Ishikawa (cell line): ENCODE measurements around the gene ZNF674.

Experiments used
- CEBPB ChIP-seq: IDR thresholded peaks from 2 replicates; pipeline ENCODE4 v1.6.1; 2012
- CREB1 ChIP-seq: IDR thresholded peaks from 2 replicates; pipeline ENCODE4 v1.6.1; 2012; ENCODE audit warnings: low read depth
- EGR1 ChIP-seq: IDR thresholded peaks from 2 replicates; pipeline ENCODE4 v1.6.1; 2012
- EP300 ChIP-seq: IDR thresholded peaks from 2 replicates; pipeline ENCODE4 v1.6.1; 2012; ENCODE audit warnings: borderline replicate concordance
- FOXM1 ChIP-seq: IDR thresholded peaks from 2 replicates; pipeline ENCODE4 v1.6.1; 2012; ENCODE audit warnings: low read depth, borderline replicate concordance
- NFIC ChIP-seq: IDR thresholded peaks from 2 replicates; pipeline ENCODE4 v1.6.1; 2012
- RAD21 ChIP-seq: IDR thresholded peaks from 2 replicates; pipeline ENCODE4 v1.6.1; 2012; ENCODE audit warnings: low read depth
- TAF1 ChIP-seq: IDR thresholded peaks from 2 replicates; pipeline ENCODE4 v1.6.1; 2012; ENCODE audit warnings: low read depth, mild to moderate bottlenecking
- TCF12 ChIP-seq: IDR thresholded peaks from 2 replicates; pipeline ENCODE4 v1.6.1; 2012; ENCODE audit warnings: low read depth
- TEAD4 ChIP-seq: IDR thresholded peaks from 2 replicates; pipeline ENCODE4 v1.6.1; 2012
- YY1 ChIP-seq: IDR thresholded peaks from 2 replicates; pipeline ENCODE4 v1.6.1; 2012; ENCODE audit warnings: low read depth
- ZBTB7A ChIP-seq: IDR thresholded peaks from 2 replicates; pipeline ENCODE4 v1.6.1; 2012; ENCODE audit warnings: low read depth
- TF ChIP-seq, protein P1 (sequence below): IDR thresholded peaks from 2 replicates; pipeline ENCODE4 v1.6.1; 2012
- TF ChIP-seq, protein P2 (sequence below): IDR thresholded peaks from 2 replicates; pipeline ENCODE4 v1.6.1; 2012
- TF ChIP-seq, protein P3 (sequence below): IDR thresholded peaks from 2 replicates; pipeline ENCODE4 v1.6.1; 2012; ENCODE audit warnings: low read depth, mild to moderate bottlenecking

The ZNF674 gene

DNA sequence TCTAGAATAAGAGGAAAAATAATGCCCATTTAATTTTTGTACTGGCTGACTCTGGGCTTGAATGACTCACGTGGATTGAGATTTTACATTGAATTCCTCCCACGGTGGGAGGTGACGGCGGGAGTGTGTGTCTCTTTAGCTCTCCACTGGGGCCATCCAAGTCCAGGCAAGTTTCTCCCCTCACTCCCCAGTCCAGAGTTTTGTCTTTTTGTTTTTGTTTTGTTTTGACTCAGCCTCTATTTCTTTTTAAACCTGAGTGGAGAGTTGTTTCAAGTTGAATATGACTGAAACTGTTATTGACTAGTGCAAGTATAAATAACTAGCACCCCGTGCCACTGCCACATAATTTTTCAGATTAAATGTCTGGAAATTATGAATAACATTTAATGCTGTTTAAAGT is 41.9 kb upstream of the ZNF674 start:
- TF ChIP-seq EGR1 (no peak), YY1 (no peak), RAD21 (no peak)

DNA sequence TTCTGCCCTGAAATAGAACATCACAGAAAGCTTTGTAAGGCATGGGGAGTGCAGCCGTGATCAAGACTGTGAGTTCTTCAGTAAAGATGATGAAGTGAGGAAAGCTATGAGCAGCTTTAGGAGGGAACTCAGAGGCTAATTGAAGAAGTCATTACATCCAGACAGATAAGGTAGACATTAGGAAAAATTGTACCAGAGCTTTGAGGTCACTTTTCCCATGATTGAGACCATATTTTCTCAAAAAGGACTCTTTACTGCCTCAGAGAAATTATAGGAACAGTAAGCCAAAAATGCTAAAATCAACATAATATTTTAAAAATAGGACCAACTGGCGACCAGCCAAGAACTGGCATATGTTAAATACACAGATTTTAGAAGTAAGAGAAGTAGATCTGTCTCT is 39.5 kb upstream of the ZNF674 start:
- TF ChIP-seq RAD21 = no peak
- no peak for TF ChIP-seq TCF12

DNA sequence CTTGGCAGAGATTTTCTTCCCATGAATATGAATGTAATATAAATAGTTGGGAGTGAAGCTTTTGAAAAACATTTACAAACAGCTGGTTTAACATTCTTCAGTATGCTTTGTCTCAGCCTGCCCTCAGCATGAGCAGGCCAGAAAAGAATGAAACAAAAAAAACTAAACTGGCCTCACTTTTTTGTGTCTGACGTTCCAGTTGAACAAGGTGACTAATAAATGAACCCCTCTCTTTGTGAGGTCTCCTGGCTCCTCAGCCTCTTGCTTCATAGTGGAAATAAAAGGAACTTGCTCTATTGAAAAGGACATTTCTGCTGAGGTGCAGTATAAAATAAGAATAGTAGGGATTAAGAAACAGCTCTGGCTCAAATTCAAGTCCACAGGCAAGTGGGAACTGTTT is 37.7 kb upstream of the ZNF674 start:
- TF ChIP-seq ZBTB7A (no peak), TEAD4 (no peak), YY1 (no peak), NFIC (no peak), FOXM1 (no peak), TAF1 (no peak)

DNA sequence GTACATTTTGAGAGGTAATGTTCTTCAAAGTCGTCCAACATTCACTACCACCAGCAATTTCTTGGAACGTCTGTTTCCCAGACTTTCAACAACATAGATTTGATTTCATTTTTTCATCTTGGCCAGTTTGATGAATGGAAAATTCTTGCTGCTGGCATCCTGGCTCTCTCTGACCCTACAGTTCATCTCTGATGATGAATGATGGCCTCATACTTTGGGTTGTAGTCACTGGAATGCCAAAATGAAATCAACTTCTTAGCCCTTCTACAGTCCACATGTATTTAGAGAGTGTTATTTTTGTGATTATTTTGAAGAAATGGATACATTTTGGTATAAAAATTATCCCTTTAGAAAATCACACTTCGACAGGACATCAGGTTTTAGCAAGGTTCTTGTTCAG is 37.1 kb upstream of the ZNF674 start:
- TF ChIP-seq TEAD4 (0 out of 2 replicates have a peak, but pooled peaks have one; percentile 11), TCF12 (no peak)

DNA sequence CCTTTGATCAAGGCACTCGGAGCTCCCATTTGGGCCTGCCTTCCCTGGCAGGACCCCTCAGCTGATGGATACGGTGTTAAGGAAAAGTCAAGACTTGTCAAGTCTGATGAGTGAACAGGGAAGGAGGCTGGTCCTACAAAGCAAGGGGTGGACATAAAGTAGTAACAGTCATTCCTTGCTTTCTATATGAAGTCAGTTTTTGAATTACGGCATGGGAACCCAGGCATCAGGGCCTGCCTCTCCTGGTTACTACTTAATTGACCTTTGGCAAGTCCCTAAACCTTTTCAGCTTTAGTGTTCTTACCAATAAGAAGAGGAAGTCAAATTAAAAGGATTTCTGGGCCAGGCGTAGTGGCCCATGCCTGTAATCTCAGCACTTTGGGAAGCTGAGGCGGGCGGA is 35.4 kb upstream of the ZNF674 start:
- TF ChIP-seq NFIC (no peak), CEBPB (no peak), YY1 (no peak), ZBTB7A (no peak), TEAD4 (no peak), TAF1 (no peak), EGR1 (no peak), FOXM1 (no peak), TCF12 (no peak), EP300 (no peak)
- TF ChIP-seq, protein P1, sequence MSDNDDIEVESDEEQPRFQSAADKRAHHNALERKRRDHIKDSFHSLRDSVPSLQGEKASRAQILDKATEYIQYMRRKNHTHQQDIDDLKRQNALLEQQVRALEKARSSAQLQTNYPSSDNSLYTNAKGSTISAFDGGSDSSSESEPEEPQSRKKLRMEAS = no peak
- TF ChIP-seq, protein P2, sequence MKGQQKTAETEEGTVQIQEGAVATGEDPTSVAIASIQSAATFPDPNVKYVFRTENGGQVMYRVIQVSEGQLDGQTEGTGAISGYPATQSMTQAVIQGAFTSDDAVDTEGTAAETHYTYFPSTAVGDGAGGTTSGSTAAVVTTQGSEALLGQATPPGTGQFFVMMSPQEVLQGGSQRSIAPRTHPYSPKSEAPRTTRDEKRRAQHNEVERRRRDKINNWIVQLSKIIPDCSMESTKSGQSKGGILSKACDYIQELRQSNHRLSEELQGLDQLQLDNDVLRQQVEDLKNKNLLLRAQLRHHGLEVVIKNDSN = no peak
- TF ChIP-seq, protein P3, sequence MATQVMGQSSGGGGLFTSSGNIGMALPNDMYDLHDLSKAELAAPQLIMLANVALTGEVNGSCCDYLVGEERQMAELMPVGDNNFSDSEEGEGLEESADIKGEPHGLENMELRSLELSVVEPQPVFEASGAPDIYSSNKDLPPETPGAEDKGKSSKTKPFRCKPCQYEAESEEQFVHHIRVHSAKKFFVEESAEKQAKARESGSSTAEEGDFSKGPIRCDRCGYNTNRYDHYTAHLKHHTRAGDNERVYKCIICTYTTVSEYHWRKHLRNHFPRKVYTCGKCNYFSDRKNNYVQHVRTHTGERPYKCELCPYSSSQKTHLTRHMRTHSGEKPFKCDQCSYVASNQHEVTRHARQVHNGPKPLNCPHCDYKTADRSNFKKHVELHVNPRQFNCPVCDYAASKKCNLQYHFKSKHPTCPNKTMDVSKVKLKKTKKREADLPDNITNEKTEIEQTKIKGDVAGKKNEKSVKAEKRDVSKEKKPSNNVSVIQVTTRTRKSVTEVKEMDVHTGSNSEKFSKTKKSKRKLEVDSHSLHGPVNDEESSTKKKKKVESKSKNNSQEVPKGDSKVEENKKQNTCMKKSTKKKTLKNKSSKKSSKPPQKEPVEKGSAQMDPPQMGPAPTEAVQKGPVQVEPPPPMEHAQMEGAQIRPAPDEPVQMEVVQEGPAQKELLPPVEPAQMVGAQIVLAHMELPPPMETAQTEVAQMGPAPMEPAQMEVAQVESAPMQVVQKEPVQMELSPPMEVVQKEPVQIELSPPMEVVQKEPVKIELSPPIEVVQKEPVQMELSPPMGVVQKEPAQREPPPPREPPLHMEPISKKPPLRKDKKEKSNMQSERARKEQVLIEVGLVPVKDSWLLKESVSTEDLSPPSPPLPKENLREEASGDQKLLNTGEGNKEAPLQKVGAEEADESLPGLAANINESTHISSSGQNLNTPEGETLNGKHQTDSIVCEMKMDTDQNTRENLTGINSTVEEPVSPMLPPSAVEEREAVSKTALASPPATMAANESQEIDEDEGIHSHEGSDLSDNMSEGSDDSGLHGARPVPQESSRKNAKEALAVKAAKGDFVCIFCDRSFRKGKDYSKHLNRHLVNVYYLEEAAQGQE = no peak

DNA sequence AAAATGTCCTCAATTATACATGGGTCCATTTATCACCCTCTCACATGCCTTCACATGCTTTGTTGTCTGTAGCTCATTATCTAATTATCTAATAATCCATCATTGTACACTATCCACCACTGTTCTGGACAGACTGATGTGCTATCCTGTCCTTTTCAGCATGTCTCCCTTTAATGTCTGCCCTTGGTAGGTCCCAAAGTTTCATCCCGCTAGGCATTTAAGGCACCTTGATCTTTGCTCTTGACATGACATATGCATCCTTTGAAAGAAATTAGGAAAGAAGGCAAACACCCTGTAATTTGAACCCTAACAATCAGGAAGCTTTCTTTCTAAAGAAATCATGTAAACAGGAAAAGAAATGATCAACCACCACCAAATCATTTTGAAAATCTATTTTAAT is 34.0 kb upstream of the ZNF674 start:
- no peak for TF ChIP-seq NFIC
- no peak for TF ChIP-seq RAD21
- TF ChIP-seq, protein P3 = no peak
- no peak for TF ChIP-seq EGR1
- TF ChIP-seq YY1 = no peak
- no peak for TF ChIP-seq TAF1
- TF ChIP-seq, protein P2 = no peak
- TF ChIP-seq, protein P1 = no peak
- TF ChIP-seq TCF12 = no peak
- no peak for TF ChIP-seq CEBPB
- TF ChIP-seq EP300 = no peak
- no peak for TF ChIP-seq TEAD4
- no peak for TF ChIP-seq CREB1
- TF ChIP-seq ZBTB7A = no peak
- TF ChIP-seq FOXM1 = no peak

DNA sequence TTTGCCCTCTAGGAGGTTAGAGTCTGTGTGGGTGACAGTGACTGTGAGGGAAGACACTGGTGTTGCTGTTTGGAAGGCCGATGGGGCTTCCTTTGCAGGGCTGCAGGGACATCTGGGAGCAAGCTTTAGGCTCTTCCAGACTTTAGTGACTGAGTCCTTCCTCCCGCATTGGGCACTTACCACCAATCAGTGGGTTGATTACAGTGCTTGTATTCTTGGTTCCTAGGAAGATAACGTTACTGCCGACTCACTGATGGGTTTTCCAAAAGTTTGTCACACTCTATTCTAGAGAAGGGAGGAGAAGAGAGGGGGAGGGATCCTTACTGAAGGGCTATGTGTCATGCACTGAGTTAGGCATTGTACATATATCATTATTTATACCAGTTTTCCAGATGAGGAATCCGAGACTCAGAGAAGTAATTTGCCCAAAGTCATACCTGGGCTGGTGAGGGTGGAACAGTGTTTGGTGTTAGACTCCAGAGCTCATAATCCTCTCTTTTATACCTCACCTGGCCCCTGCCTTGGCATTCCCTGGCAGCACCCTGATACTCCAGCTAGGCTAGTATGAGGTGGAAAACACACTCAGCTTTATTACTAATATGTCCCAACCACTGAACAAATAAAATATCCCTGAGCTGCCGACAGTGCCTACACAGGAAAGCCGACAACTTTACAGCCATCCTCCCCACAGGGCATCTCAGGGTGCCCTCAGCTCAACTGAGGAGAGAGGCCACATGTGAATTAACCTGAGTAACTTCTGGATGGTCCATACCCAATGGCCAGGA is 32.2 kb upstream of the ZNF674 start:
- TF ChIP-seq EP300 (no peak), TEAD4 (no peak), CREB1 (no peak), TCF12 (no peak), TAF1 (no peak), FOXM1 (no peak), ZBTB7A (no peak), CEBPB (no peak), RAD21 (no peak), YY1 (no peak), NFIC (no peak), EGR1 (no peak)
- TF ChIP-seq, protein P1 = no peak
- TF ChIP-seq, protein P3 = no peak
- TF ChIP-seq, protein P2 = no peak
